ENCODE measurements around the gene CCDC97. TPM values are rescaled to one million over a fixed set of nuclear protein-coding genes. Genes with fewer than 3 reads are reported as not detected.
"Not testable (repeated sequence)": the region's sequence is repeated elsewhere in the genome, so short reads cannot be mapped to it uniquely, and the experiment has no call there.

The CCDC97 gene
- total RNA-seq, 4 donors from 2014 or later, result 17.9 to 33.0 (median 29.6) TPM

GRCh38 chr19:41339936-41340335 lies 30.0 kb downstream of the CCDC97 start:
- Histone ChIP-seq H3K27me3 (no peaks in the 10 kb centered on the region), H3K4me1 (peaks cover 0 to 15% (median 4%) of the 10 kb centered on the region in 4 donors), H3K36me3 (peaks cover 0 to 39% (median 0%) of the 10 kb centered on the region in 3 donors), H3K9me3 (no peaks in the 10 kb centered on the region), H3K4me3 (no peak overlapping the region), H3K27ac (no peak overlapping the region)
- DNase-seq, result no peak
- TF ChIP-seq POLR2A (IDR thresholded peaks at IDR 0.05) (no peak), CTCF (IDR thresholded peaks at IDR 0.05) (no peak)

- Histone ChIP-seq H3K27ac (peak overlapping the region in 1 of 4 donors; percentile 20), H3K27me3 (no peaks in the 10 kb centered on the region), H3K4me3 (no peak overlapping the region), H3K36me3 (peaks cover 0 to 44% (median 0%) of the 10 kb centered on the region in 3 donors), H3K9me3 (no peaks in the 10 kb centered on the region), H3K4me1 (peaks cover 0 to 9% (median 0%) of the 10 kb centered on the region in 4 donors)
- peak in 4 of 6 experiments; percentile 14 to 56 (median 44) for TF ChIP-seq CTCF (IDR thresholded peaks at IDR 0.05)
- no peak for TF ChIP-seq POLR2A (IDR thresholded peaks at IDR 0.05)
- DNase-seq, result peak in 1 of 3 donors; percentile 72
These were observed 31.9 kb downstream of the CCDC97 start for GRCh38 chr19:41341669-41342490.

GRCh38 chr19:41344162-41344561 lies 34.2 kb downstream of the CCDC97 start:
- TF ChIP-seq CTCF (IDR thresholded peaks at IDR 0.05), result no peak
- no peak for TF ChIP-seq POLR2A (IDR thresholded peaks at IDR 0.05)
- H3K4me3 ChIP-seq, result no peak overlapping the region
- peaks cover 0 to 55% (median 0%) of the 10 kb centered on the region in 3 donors for H3K36me3 ChIP-seq
- DNase-seq, result no peak
- no peak overlapping the region for H3K27ac ChIP-seq
- H3K9me3 ChIP-seq, result no peaks in the 10 kb centered on the region
- peaks cover 0 to 9% (median 0%) of the 10 kb centered on the region in 4 donors for H3K4me1 ChIP-seq
- H3K27me3 ChIP-seq, result no peaks in the 10 kb centered on the region

GRCh38 chr19:41346916-41347315 lies 36.9 kb downstream of the CCDC97 start:
- Histone ChIP-seq H3K4me1 (peaks cover 0 to 21% (median 5%) of the 10 kb centered on the region in 4 donors), H3K36me3 (peaks cover 0 to 38% (median 0%) of the 10 kb centered on the region in 3 donors)
- H3K4me3 ChIP-seq, result not testable (repeated sequence)

GRCh38 chr19:41350735-41351338 lies 40.9 kb downstream of the CCDC97 start:
- no peak for TF ChIP-seq CTCF (IDR thresholded peaks at IDR 0.05)
- TF ChIP-seq POLR2A (IDR thresholded peaks at IDR 0.05), result no peak
- no peaks in the 10 kb centered on the region for H3K9me3 ChIP-seq
- H3K27ac ChIP-seq, result peak overlapping the region; percentile 84 to 99 (median 92)
- peaks cover 0 to 21% (median 0%) of the 10 kb centered on the region in 3 donors for H3K36me3 ChIP-seq
- H3K4me3 ChIP-seq, result peak overlapping the region; percentile 84 to 91 (median 88)
- no peak for DNase-seq
- peaks cover 0 to 22% (median 8%) of the 10 kb centered on the region in 4 donors for H3K4me1 ChIP-seq
- H3K27me3 ChIP-seq, result peaks cover 0 to 4% of the 10 kb centered on the region in 2 donors

More at GRCh38 chr19:41346916-41347315, 36.9 kb downstream of the CCDC97 start:
- H3K9me3 ChIP-seq, DNase-seq, H3K27me3 ChIP-seq, H3K27ac ChIP-seq: not testable (repeated sequence)
